ENCODE data around the gene MGAT5.
A peak's percentile ranks its signal among the peaks of the same experiment; 100 is the strongest.

The MGAT5 gene

DNA sequence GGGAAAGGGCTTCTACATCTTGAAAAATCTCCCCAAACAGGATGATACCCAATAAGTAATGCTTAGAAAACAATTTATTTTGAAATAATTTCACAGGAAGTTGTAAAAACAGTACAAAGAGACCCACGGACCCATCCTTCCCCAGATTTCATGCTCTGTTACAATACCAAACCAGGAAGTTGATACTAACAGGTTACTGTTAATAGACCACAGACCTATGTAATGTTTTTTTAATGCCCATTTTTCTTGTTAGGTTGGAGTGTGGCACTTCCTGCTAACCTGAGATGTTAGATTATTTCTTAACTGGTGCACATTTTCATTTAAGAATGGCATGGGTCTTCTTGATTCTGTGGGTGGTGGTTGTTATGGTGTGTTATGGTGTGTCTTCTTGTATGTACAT is 21.4 kb upstream of the MGAT5 start:
- peak; percentile 53 for DNase-seq

GRCh38 chr2:134232868-134233727 is 20.8 kb upstream of the MGAT5 start:
- peak; percentile 38 for DNase-seq

GRCh38 chr2:134233728-134234136 is 20.1 kb upstream of the MGAT5 start:
- DNase-seq, result no peak

- DNase-seq, result no peak
Observed at GRCh38 chr2:134234535-134234934, 19.3 kb upstream of the MGAT5 start.

- DNase-seq, result no peak
Observed at GRCh38 chr2:134235510-134236144, 18.2 kb upstream of the MGAT5 start.

DNA sequence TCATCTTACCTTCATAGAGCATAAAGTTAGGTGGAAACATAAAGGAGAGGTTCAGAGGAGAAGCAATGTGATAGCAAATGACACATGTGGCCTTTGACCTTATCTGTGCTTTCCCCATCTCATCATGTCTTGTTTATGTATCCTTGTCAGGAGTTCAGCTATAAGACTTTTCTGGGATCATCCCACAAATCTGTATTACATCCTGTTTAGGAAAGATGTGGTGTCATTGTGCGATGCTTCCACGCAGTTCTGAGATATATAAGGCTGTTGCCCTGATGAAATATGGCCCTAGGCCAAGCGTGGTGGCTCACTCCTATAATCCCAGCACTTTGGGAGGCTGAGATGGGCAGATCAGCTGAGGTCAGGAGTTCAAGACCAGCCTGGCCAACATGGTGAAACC is 15.5 kb upstream of the MGAT5 start:
- DNase-seq, result no peak

- no peak for DNase-seq
Observed at GRCh38 chr2:134240061-134240460, 13.8 kb upstream of the MGAT5 start.

DNA sequence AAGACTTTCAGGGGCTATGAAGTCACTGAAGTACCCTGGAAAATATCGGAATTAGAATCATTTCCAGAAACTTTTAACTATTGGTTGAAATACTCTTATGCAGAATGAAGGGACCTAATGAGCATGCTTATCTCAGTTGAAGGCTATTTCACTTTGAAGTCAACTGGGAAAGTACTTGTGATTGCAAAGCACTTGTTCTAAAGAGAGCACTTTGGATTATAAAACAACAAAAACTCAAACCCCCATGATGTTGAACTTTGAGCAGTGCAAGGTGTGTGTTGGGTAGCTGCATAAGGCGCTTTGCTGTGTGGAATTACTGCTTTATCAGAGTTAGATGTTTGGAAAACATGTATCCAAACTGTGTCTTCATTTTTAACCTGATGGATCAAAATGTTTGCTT is 12.0 kb upstream of the MGAT5 start:
- DNase-seq, result no peak

DNA sequence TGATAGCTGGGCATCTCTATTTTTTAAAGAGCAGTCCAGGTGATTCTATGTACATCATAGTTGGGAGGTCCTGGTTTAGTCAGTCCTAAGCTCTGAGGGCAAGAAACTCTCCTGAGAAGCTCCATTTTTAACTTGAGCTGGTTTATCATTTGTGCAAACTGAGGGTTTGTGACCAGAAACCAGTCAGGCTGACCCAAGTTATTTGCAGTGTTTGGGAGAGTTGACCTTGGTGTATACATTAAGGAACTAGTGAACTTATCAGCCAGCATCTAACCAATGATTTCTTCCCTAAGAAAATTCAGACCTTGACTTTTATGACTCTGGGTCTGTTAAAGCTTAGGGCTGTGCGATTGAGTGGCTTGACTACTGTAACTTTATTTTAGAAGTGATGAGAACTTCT is 10.6 kb upstream of the MGAT5 start:
- no peak for DNase-seq

DNA sequence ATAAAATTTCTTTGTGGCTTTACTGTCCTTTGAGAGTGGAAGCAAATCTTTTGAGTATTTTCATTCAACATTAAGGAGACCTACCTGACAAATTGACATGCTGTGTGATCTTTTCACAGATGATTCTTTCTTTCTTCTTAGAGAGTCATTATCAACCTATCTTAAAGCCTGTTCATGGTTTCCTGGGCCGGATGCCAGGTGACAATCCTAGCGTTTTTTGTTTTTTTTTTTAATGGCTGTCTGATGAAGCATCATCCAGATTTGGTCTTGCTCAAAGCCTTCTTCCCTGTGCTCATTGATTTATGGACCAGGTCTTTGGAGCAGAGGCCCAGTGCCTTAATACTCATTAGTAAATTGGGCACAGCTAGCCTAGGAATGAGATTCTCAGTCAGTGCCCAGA is 9.8 kb upstream of the MGAT5 start:
- DNase-seq, result no peak

GRCh38 chr2:134244587-134244986 is 9.3 kb upstream of the MGAT5 start:
- no peak for DNase-seq

- DNase-seq, result peak; percentile 74
Observed at GRCh38 chr2:134245340-134245984, 8.4 kb upstream of the MGAT5 start.

DNA sequence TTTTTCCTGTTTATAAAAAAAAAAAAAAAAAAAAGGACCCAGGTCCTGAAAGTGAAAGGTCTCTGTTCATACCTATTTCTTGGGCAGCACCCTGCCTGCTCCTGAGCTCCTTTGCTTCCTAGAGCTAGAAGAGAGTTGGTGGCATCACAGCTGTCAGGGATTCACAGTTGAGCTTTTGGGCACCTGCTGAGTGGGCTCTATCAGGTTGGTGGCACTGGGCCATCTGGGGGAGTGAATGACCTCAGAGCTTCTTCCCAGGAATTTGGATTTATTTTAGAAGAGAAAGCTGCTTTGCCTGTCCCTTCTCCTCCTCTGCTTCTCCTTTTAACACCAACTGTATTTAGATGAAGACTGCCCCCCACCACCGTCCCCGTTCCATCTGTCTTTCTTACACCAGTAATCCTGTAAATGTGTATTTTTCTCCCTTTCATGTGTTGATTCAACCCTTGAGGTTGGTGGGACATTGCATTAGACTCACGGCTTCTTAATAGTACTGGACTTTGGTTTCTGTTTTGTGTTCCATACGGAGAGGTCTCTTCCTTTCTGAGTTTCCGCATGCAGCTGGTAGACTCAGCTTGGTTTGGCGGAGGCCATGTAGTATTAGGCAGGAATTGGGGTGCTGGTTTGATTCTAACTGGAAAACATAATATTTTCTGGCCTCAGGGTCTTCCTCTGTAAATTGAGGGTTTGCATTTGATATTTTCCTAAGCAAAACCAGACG is 7.6 kb upstream of the MGAT5 start:
- no peak for DNase-seq

DNA sequence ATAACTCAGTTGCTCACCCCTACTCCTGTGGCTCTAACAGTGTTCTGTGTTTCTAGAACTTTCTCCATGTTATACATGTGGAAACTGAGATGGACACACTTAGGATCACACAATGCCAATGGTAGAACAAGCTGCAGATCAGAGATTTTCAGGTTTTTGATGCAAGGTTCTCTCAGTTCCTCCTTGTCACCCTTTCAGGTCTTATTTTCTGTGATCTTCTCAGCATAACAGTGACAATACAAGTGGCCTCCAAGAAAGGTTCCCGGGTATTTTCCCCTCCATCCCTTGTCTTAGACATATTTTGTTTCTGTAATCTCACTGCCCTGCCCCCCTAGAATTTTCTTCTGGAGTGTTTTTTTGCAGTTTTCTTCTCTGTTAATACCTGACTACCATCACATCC is 6.2 kb upstream of the MGAT5 start:
- no peak for DNase-seq

- no peak for DNase-seq
Observed at GRCh38 chr2:134248913-134249312, 5.0 kb upstream of the MGAT5 start.

DNA sequence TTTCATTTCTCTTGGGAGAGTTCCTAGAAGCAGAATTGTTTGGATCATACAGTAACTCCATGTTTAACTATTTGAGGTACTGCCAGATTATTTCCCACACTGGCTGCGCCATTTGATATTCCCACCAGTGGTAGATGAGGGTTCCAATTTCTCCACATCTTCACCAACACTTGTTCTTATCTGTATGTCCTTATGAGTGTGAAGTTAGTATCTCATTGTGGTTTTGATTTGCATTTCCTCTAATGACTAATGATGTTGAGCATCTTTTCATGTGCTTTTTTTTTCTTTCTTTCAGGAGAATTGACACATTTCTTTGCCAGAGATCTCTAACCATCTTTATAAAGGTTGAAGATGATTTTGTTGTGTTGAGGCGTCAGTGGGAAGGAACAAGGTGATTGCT is 4.1 kb upstream of the MGAT5 start:
- DNase-seq, result no peak

DNA sequence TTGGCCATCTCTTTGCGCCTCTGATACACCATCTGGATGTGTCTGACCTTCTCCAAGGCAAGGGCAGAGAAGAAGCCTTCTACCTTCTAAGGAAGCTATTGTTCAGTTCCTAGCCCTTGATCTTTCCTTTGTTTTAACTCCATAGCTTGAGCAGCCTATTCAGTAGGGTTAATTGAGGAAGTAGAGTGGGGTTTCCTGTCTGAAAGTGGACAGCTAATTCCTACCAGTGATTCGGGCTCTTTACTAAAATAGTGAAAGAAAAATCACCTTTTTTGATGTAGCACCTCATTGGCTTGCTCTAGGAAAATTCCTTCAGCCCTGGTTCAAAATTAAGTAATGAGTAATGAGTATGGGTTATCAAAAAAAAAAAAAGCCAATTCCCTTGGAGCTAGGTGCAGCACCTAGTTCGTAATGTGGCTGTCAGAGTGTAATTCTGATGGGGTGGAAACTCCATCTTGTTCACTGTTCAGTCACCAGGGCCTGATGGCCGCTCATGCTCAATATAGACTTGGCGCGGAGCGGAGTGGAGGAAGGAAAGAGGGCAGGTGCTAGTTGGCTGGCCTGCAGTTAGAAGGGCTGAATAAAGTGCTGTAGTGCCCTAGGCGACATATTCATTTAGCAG is 2.9 kb upstream of the MGAT5 start:
- no peak for DNase-seq

GRCh38 chr2:134252092-134252750 is 1.7 kb upstream of the MGAT5 start:
- DNase-seq, result no peak

GRCh38 chr2:134253117-134253704 is 661 bp upstream of the MGAT5 start:
- DNase-seq, result no peak

DNA sequence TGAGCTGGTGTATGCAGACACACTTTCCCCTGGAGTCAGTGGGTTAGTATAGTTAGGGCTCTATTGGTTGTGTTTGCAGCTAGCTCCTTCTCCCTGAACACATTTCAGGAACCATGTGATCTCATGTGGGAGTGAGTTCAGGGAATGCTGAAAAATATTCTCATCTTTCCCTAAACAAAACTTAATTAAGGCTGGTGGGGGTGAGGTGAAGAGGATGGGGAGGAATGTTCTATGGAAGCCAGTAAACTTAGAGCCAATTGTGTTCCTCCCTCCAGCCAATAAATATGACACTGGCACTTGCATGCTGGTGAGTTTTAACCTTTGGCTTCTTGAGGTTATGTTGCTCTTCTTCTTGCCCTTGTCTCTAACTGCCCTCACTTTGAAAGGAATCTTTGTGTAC is 952 bp downstream of the MGAT5 start:
- no peak for DNase-seq

GRCh38 chr2:134256956-134257355 is 3.1 kb downstream of the MGAT5 start:
- no peak for DNase-seq

DNA sequence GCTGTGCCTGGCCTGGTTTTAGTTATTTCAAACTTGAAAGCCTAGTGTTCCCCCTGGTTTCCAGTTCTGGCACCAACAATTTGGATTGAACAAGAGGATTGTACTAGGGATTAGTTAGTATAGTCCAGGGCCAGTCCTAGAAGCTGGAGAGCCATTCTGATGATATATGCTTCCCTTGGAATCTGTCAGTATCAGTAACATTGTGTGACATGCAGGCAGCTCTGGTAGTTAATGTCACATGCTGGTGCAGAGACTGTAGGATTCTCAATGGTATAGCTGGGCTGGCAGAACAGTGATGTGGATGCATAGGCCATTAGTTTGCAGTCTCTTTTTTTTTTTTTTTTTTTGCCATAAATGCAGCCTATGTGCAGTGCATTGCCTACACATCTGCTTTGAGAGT is 3.6 kb downstream of the MGAT5 start:
- no peak for DNase-seq
